ACHN (cell line): Measurements from ENCODE around the gene CFLAR.
"Not testable (repeated sequence)": the region's sequence is repeated elsewhere in the genome, so short reads cannot be mapped to it uniquely, and the experiment has no call there.

Experiments
- DNase-seq: peaks from one replicate; pipeline ENCODE4 v3.0.0-alpha.2; 2015
- in situ Hi-C: cut with HindIII; loops from 2 replicates; pipeline ENCODE4 v1.10.0; 2017; ENCODE audit warnings: low sequenced_read_pairs, low pct_ligation_motif_present, low pct_unique_long_range_greater_than_20kb

Gene CFLAR

GRCh38 chr2:201139836-201140604 is 24.1 kb downstream of the CFLAR start:
- no peak for DNase-seq
- in situ Hi-C loops = no loop called here

- in situ Hi-C loops = no loop called here
- no peak for DNase-seq
Observed at GRCh38 chr2:201144101-201145051, 28.4 kb downstream of the CFLAR start.

- peak; percentile 32 for DNase-seq
- in situ Hi-C loops = no loop called here
Observed at GRCh38 chr2:201148434-201148990, 32.5 kb downstream of the CFLAR start.

- in situ Hi-C loops = no loop called here
Observed at GRCh38 chr2:201149064-201149820, 33.3 kb downstream of the CFLAR start.

GRCh38 chr2:201149821-201150165 is 33.8 kb downstream of the CFLAR start:
- DNase-seq = peak; percentile 98
- in situ Hi-C loops = not testable (repeated sequence)

More at GRCh38 chr2:201149064-201149820, 33.3 kb downstream of the CFLAR start:
- peak; percentile 96 for DNase-seq

- DNase-seq = peak; percentile 42
- in situ Hi-C loops = no loop called here
Observed at GRCh38 chr2:201150454-201151020, 34.6 kb downstream of the CFLAR start.

- DNase-seq = peak; percentile 98
- in situ Hi-C loops = no loop called here
Observed at GRCh38 chr2:201151127-201151981, 35.4 kb downstream of the CFLAR start.

GRCh38 chr2:201152517-201152916 is 36.6 kb downstream of the CFLAR start:
- DNase-seq = no peak
- in situ Hi-C loops = no loop called here

GRCh38 chr2:201152999-201153815 is 37.2 kb downstream of the CFLAR start:
- in situ Hi-C loops = no loop called here
- no peak for DNase-seq

- in situ Hi-C loops = no loop called here
- DNase-seq = no peak
Observed at GRCh38 chr2:201154615-201155399, 38.8 kb downstream of the CFLAR start.

GRCh38 chr2:201156036-201156435 is 40.1 kb downstream of the CFLAR start:
- no peak for DNase-seq
- in situ Hi-C loops = no loop called here

- in situ Hi-C loops = no loop called here
- no peak for DNase-seq
Observed at GRCh38 chr2:201156640-201157039, 40.7 kb downstream of the CFLAR start.

GRCh38 chr2:201157694-201158093 is 41.7 kb downstream of the CFLAR start:
- DNase-seq = no peak
- in situ Hi-C loops = no loop called here

GRCh38 chr2:201158111-201158929 is 42.4 kb downstream of the CFLAR start:
- peak; percentile 85 for DNase-seq
- in situ Hi-C loops = no loop called here

- in situ Hi-C loops = no loop called here
- no peak for DNase-seq
Observed at GRCh38 chr2:201164166-201164565, 48.2 kb downstream of the CFLAR start.
